HCT116 (cell line): ENCODE data around the gene NAT9.

ENCODE experiments used
- CTCF ChIP-seq, 3 experiments: fragments of 200-600 bp in 1 of 3; sonication (generic) in 1 of 3; IDR thresholded peaks in 2 of 3; conservative IDR thresholded peaks in 1 of 3; 2 replicates each; pipeline ENCODE4 v1.5.1; 2012 to 2017; ENCODE audit warnings: low read depth in 2 of 3, low read length in 2 of 3, antibody characterized with exemption in 1 of 3, borderline replicate concordance in 1 of 3, control low read depth in 1 of 3, mild to moderate bottlenecking in 1 of 3, mixed read lengths in 1 of 3, mixed run types in 1 of 3, moderate library complexity in 1 of 3; ENCODE audit not compliant: insufficient read depth in 1 of 3
- EZH2 ChIP-seq: fragments of 200-600 bp; sonication (generic); IDR thresholded peaks from 2 replicates; pipeline ENCODE4 v1.6.1; 2017; ENCODE audit warnings: antibody characterized with exemption, mixed run types
- EZH2phosphoT487 ChIP-seq: fragments of 200-600 bp; IDR thresholded peaks from 2 replicates; pipeline ENCODE4 v1.6.1; 2018; ENCODE audit warnings: antibody characterized with exemption, borderline replicate concordance
- JUND ChIP-seq: IDR thresholded peaks from 2 replicates; pipeline ENCODE4 v1.6.1; 2012
- POLR2A ChIP-seq: IDR thresholded peaks from 2 replicates; pipeline ENCODE4 v1.7.0; 2011; ENCODE audit warnings: borderline replicate concordance; ENCODE audit not compliant: insufficient read depth, insufficient read length; ENCODE audit errors: extremely low read depth
- POLR2AphosphoS5 ChIP-seq: IDR thresholded peaks from 2 replicates; pipeline ENCODE4 v1.6.1; 2011; ENCODE audit warnings: mild to moderate bottlenecking, low read depth, low read length, moderate library complexity
- SRF ChIP-seq: IDR thresholded peaks from 2 replicates; pipeline ENCODE4 v1.6.1; 2012; ENCODE audit warnings: low read depth

GRCh38 chr17:74743755-74744154, 32.4 kb downstream of the NAT9 start:
- no peak for TF ChIP-seq CTCF (IDR thresholded peaks at IDR 0.05 in 2 of 3, conservative IDR thresholded peaks at IDR 0.05 in 1 of 3; ENCODE audit: borderline replicate concordance in 1 of 3, insufficient read depth in 1 of 3, low read depth in 2 of 3, low read length in 2 of 3)
- no peak for TF ChIP-seq POLR2A
- no peak for TF ChIP-seq JUND
- TF ChIP-seq POLR2AphosphoS5 = no peak
- TF ChIP-seq EZH2 = no peak
- TF ChIP-seq EZH2phosphoT487 = no peak
- no peak for TF ChIP-seq SRF
